HepG2 (cell line): Measurements from ENCODE around the gene SAMD10. TPM values are rescaled to one million over a fixed set of nuclear protein-coding genes. Genes with fewer than 3 reads are reported as not detected.

Experiments used
- ATAC-seq: fragments of 200-7000 bp; cut with Tn5 transposase; 3 replicates; pipeline ENCODE4 v1.9.1; 2020; ENCODE audit warnings: mild to moderate bottlenecking, moderate library complexity
- BruUV-seq: library from RNA; stranded (reverse); fragments of 400-500 nt; replicated peaks from 2 replicates; lab custom pipeline; 2021; lab: Mats Ljungman, UMichigan
- CTCF ChIA-PET: fragments of 300-600 bp; formaldehyde crosslinking; extraction: SDS; loops from one replicate; lab custom pipeline; 2021; ENCODE audit warnings: low total read pairs, inconsistent platforms, low intra/inter-chr PET ratio; lab: Yijun Ruan, JAX
- POLR2A ChIA-PET: fragments of 350-600 bp; sonication (Branson Sonifier 250); formaldehyde crosslinking; loops from one replicate; lab custom pipeline; 2020; ENCODE audit warnings: antibody characterized with exemption, inconsistent platforms; lab: Yijun Ruan, JAX
- DNase-seq: peaks from one replicate; pipeline ENCODE4 v3.0.0-alpha.2; 2015; ENCODE audit warnings: low spot score
- FAIRE-seq: peaks from 3 replicates; lab custom pipeline; 2011; peaks lifted over from hg19 to GRCh38; lab: Jason Lieb, UNC
- H2AFZ ChIP-seq: one replicate; pipeline ENCODE4 v1.6.1; 2011; ENCODE audit warnings: low read length, inconsistent platforms
- H3K27ac ChIP-seq: fragments of 300-600 bp; 3 replicates; pipeline ENCODE4 v1.8.0; 2011; ENCODE audit warnings: mixed run types, mild to moderate bottlenecking, mixed read lengths, low read length, inconsistent platforms; ENCODE audit not compliant: insufficient read depth; ENCODE audit errors: extremely low read length
- H3K27me3 ChIP-seq, 2 experiments: fragments of 200-600 bp in 1 of 2; 2 replicates in 1 of 2; 3 replicates in 1 of 2; pipeline versions ENCODE4 v1.6.0 to v1.8.0; 2011; ENCODE audit warnings: low read length in 2 of 2, mild to moderate bottlenecking in 2 of 2, moderate library complexity in 2 of 2, inconsistent platforms in 1 of 2; ENCODE audit not compliant: insufficient read depth in 2 of 2, control insufficient read depth in 1 of 2
- H3K36me3 ChIP-seq, 2 experiments: fragments of 200-600 bp in 1 of 2; replicated peaks in 1 of 2; 2 replicates in 1 of 2; 3 replicates in 1 of 2; pipeline versions ENCODE4 v1.5.1 to v1.8.0; 2011; ENCODE audit warnings: low read length in 2 of 2, inconsistent platforms in 1 of 2; ENCODE audit not compliant: insufficient read depth in 2 of 2, control insufficient read depth in 1 of 2
- H3K4me1 ChIP-seq: 2 replicates; pipeline ENCODE4 v1.5.1; 2012; ENCODE audit warnings: low read length, inconsistent platforms; ENCODE audit not compliant: insufficient read depth
- H3K4me2 ChIP-seq: 2 replicates; pipeline ENCODE4 v1.6.0; 2011; ENCODE audit warnings: low read depth, low read length, inconsistent platforms
- H3K4me3 ChIP-seq, 3 experiments: fragments of 200-600 bp in 1 of 3; sonication (generic), shearing (Covaris generic) in 1 of 3; replicated peaks in 1 of 3; 2 replicates each; pipeline ENCODE4 v1.5.1; 2011 to 2016; ENCODE audit warnings: low read length in 3 of 3, inconsistent platforms in 2 of 3, low read depth in 2 of 3, mild to moderate bottlenecking in 2 of 3, control low read depth in 1 of 3, mixed read lengths in 1 of 3; ENCODE audit not compliant: insufficient read depth in 1 of 3
- H3K79me2 ChIP-seq: one replicate; pipeline ENCODE4 v1.6.1; 2011; ENCODE audit warnings: low read length, inconsistent platforms; ENCODE audit not compliant: insufficient read depth
- H3K9ac ChIP-seq: 2 replicates; pipeline ENCODE4 v1.6.0; 2011; ENCODE audit warnings: mild to moderate bottlenecking, low read depth, low read length, inconsistent platforms; ENCODE audit not compliant: insufficient read depth
- H3K9me3 ChIP-seq: 2 replicates; pipeline ENCODE4 v1.5.1; 2012; ENCODE audit warnings: mild to moderate bottlenecking, low read length
- H4K20me1 ChIP-seq: 2 replicates; pipeline ENCODE4 v1.6.0; 2011; ENCODE audit warnings: inconsistent platforms, mild to moderate bottlenecking, low read length, moderate library complexity; ENCODE audit not compliant: insufficient read depth
- AGO2 ChIP-seq: fragments of 200-400 bp; formaldehyde crosslinking; optimal IDR thresholded peaks from 2 replicates; pipeline ENCODE3; 2017; ENCODE audit warnings: mild to moderate bottlenecking, low read depth, low read length, moderate library complexity
- EHMT2 ChIP-seq: fragments of 200-600 bp; sonication (generic); IDR thresholded peaks from 2 replicates; pipeline ENCODE4 v1.7.0; 2017; ENCODE audit warnings: antibody characterized with exemption, low read depth, low read length, borderline replicate concordance
- FOXO4 ChIP-seq: sonication (generic); formaldehyde crosslinking; conservative IDR thresholded peaks from 2 replicates; pipeline ENCODE4 v1.8.1; 2023; ENCODE audit warnings: missing genetic modification reagents
- KDM5A ChIP-seq: fragments of 200-600 bp; sonication (generic); IDR thresholded peaks from 2 replicates; pipeline ENCODE4 v1.7.0; 2018; ENCODE audit warnings: antibody characterized with exemption, mild to moderate bottlenecking, low read length, borderline replicate concordance
- MAFF ChIP-seq: IDR thresholded peaks from 2 replicates; pipeline ENCODE4 v1.6.1; 2011; ENCODE audit warnings: low read depth, low read length, improper control_type of control experiment
- ZBTB21 ChIP-seq: sonication (generic); formaldehyde crosslinking; IDR thresholded peaks from 2 replicates; pipeline ENCODE4 v1.4.0; 2020; ENCODE audit warnings: missing genetic modification reagents
- ZBTB7A ChIP-seq: sonication (generic); formaldehyde crosslinking; IDR thresholded peaks from 2 replicates; pipeline ENCODE4 v1.8.0; 2022; ENCODE audit warnings: mild to moderate bottlenecking, missing genetic modification reagents
- ZMYM3 ChIP-seq: sonication (generic); formaldehyde crosslinking; IDR thresholded peaks from 2 replicates; pipeline ENCODE4 v1.5.1; 2020; ENCODE audit warnings: mild to moderate bottlenecking, missing genetic modification reagents
- ZNF101 ChIP-seq: sonication (generic); formaldehyde crosslinking; IDR thresholded peaks from 2 replicates; pipeline ENCODE4 v1.4.0; 2020; ENCODE audit warnings: mild to moderate bottlenecking, low read depth, missing genetic modification reagents, borderline replicate concordance
- ZNF230 ChIP-seq: sonication (generic); formaldehyde crosslinking; IDR thresholded peaks from 2 replicates; pipeline ENCODE4 v1.4.0; 2020; ENCODE audit warnings: mild to moderate bottlenecking, missing genetic modification reagents
- WGBS: methylation state at CpG from one replicate; pipeline ENCODE4 v1.1.6; 2017; ENCODE audit warnings: low lambda C conversion rate; 5-methylcytosine and 5-hydroxymethylcytosine counted together
- in situ Hi-C: cut with HindIII; loops from 2 replicates; pipeline ENCODE4 v1.10.0; 2017; ENCODE audit warnings: low pct_unique_long_range_greater_than_20kb; ENCODE audit not compliant: extremely low pct_ligation_motif_present
- intact Hi-C: fragments of 100-400 bp; cut with micrococcal nuclease; formaldehyde crosslinking; loops from one replicate; pipeline ENCODE4 v1.10.0; 2022; ENCODE audit not compliant: unreplicated experiment
- polyA plus RNA-seq, 8 experiments: library from polyadenylated mRNA; depleted of rRNA in 3 of 8; stranded (reverse) in 7 of 8; unstranded in 1 of 8; fragments of >200 nt; fragmentation: Illumina TruSeq in 4 of 8; extraction: Trizol in 4 of 8; gene quantifications; 2 replicates each; pipeline versions ENCODE4 v1.2.1 to v1.2.3, GENCODE V29; 2011 to 2016; ENCODE audit warnings: low read depth in 4 of 8, missing spikeins in 1 of 8, mixed read lengths in 1 of 8; ENCODE audit not compliant: insufficient read depth in 1 of 8
- total RNA-seq, 5 experiments: library from RNA; depleted of rRNA; stranded (reverse); fragments of >200 nt; fragmentation: Illumina TruSeq; extraction: Trizol; gene quantifications; 2 replicates each; pipeline ENCODE4 v1.2.3, GENCODE V29; 2016; ENCODE audit warnings: low read depth in 1 of 5

Gene SAMD10
- total and polyA plus RNA-seq, 2 of the 13 experiments (the other 11 are each of a cell fraction or from before 2014, with no cell fraction given), result 6.1 to 11.0 TPM

- no peak for DNase-seq
- H3K9ac ChIP-seq, result no peak overlapping the region
- no peak overlapping the region for H3K27ac ChIP-seq
- TF ChIP-seq MAFF (no peak), EHMT2 (no peak), ZMYM3 (no peak), AGO2 (peak; percentile 77), ZNF230 (CRISPR knock-in tag) (no peak), ZBTB7A (CRISPR knock-in tag) (no peak), ZBTB21 (CRISPR knock-in tag) (no peak), KDM5A (no peak), FOXO4 (0 out of 2 replicates have a peak, but pooled peaks have one; percentile 31), ZNF101 (no peak)
- no peak overlapping the region for H3K4me2 ChIP-seq
- no TSS peak for BruUV-seq
- no peak for FAIRE-seq
- H2AFZ ChIP-seq, result no peak overlapping the region
- H3K27me3 ChIP-seq, result no peaks in the 10 kb centered on the region
- intact Hi-C loops (no loop called here), in situ Hi-C loops (no loop called here)
- H3K79me2 ChIP-seq, result peaks cover 11% of the 10 kb centered on the region
- no peaks in the 10 kb centered on the region for H3K4me1 ChIP-seq
- CTCF ChIA-PET, result no interaction called here
- POLR2A ChIA-PET, result no interaction called here
- peaks cover 3% of the 10 kb centered on the region; the same call in 1 of the 2 replicates for H4K20me1 ChIP-seq
- H3K4me3 ChIP-seq, result no peak overlapping the region
- H3K36me3 ChIP-seq, result peaks cover 54 to 70% of the 10 kb centered on the region in 2 experiments
- no peaks in the 10 kb centered on the region for H3K9me3 ChIP-seq
- no peak for ATAC-seq
- WGBS, result 97% methylated on average over 26 of the region's 26 CpGs
Measured at GRCh38 chr20:63929071-63929470, 50.4 kb downstream of the SAMD10 start.
